Neutrophil (primary cell): ENCODE data around the gene EFCAB3.
"Not testable (repeated sequence)": the region's sequence is repeated elsewhere in the genome, so short reads cannot be mapped to it uniquely, and the experiment has no call there.

ENCODE experiments used
- H3K27ac ChIP-seq: fragments of 200-600 bp; sonication (generic); 2 replicates; pipeline ENCODE4 v1.5.1; 2016; ENCODE audit warnings: mild to moderate bottlenecking, moderate library complexity
- H3K27me3 ChIP-seq: fragments of 200-600 bp; sonication (generic); 2 replicates; pipeline ENCODE4 v1.6.0; 2016; ENCODE audit warnings: mild to moderate bottlenecking
- H3K36me3 ChIP-seq: fragments of 200-600 bp; sonication (generic); 2 replicates; pipeline ENCODE4 v1.5.1; 2017
- H3K4me1 ChIP-seq, 2 experiments: fragments of 200-600 bp in 1 of 2; sonication (generic) in 1 of 2; 1 replicate in 1 of 2; 2 replicates in 1 of 2; pipeline versions ENCODE4 v1.5.1 to v1.6.1; 2013 to 2016; ENCODE audit warnings: low read depth in 1 of 2, low read length in 1 of 2, mild to moderate bottlenecking in 1 of 2, moderate library complexity in 1 of 2; ENCODE audit not compliant: control insufficient read depth in 1 of 2, insufficient read depth in 1 of 2
- H3K4me3 ChIP-seq, 2 experiments: fragments of 200-600 bp in 1 of 2; sonication (generic) in 1 of 2; 1 replicate in 1 of 2; 2 replicates in 1 of 2; pipeline ENCODE4 v1.5.1; 2013 to 2016; ENCODE audit warnings: low read depth in 1 of 2, low read length in 1 of 2, mild to moderate bottlenecking in 1 of 2, moderate library complexity in 1 of 2
- H3K9me3 ChIP-seq: fragments of 200-600 bp; sonication (generic); 2 replicates; pipeline ENCODE4 v1.5.1; 2016
- CTCF ChIP-seq: fragments of 200-600 bp; sonication (generic); IDR thresholded peaks from 2 replicates; pipeline ENCODE4 v1.5.1; 2016; ENCODE audit warnings: antibody characterized with exemption

EFCAB3 gene

GRCh38 chr17:62444063-62444462, 63.7 kb downstream of the EFCAB3 start:
- H3K27ac ChIP-seq: no peak overlapping the region
- no peaks in the 10 kb centered on the region for H3K27me3 ChIP-seq
- no peaks in the 10 kb centered on the region for H3K4me1 ChIP-seq
- no peaks in the 10 kb centered on the region for H3K9me3 ChIP-seq
- H3K36me3 ChIP-seq: peaks cover 46% of the 10 kb centered on the region
- no peak for TF ChIP-seq CTCF
- no peak overlapping the region for H3K4me3 ChIP-seq

- H3K4me1 ChIP-seq, H3K27ac ChIP-seq, H3K9me3 ChIP-seq, H3K4me3 ChIP-seq, H3K27me3 ChIP-seq: not testable (repeated sequence)
- peaks cover 45% of the 10 kb centered on the region for H3K36me3 ChIP-seq
Measured at GRCh38 chr17:62445791-62446190, 65.4 kb downstream of the EFCAB3 start.

GRCh38 chr17:62452195-62452594, 71.8 kb downstream of the EFCAB3 start:
- not testable (repeated sequence) for H3K27ac ChIP-seq, H3K4me3 ChIP-seq, H3K36me3 ChIP-seq

GRCh38 chr17:62453041-62453440, 72.7 kb downstream of the EFCAB3 start:
- H3K27me3 ChIP-seq, H3K36me3 ChIP-seq, H3K4me1 ChIP-seq, H3K9me3 ChIP-seq, H3K27ac ChIP-seq, H3K4me3 ChIP-seq: not testable (repeated sequence)

More at GRCh38 chr17:62452195-62452594, 71.8 kb downstream of the EFCAB3 start:
- not testable (repeated sequence) for H3K9me3 ChIP-seq, H3K4me1 ChIP-seq, H3K27me3 ChIP-seq

- H3K27ac ChIP-seq, H3K4me1 ChIP-seq, H3K27me3 ChIP-seq: not testable (repeated sequence)
Measured at GRCh38 chr17:62453656-62454055, 73.3 kb downstream of the EFCAB3 start.

GRCh38 chr17:62454111-62454510, 73.8 kb downstream of the EFCAB3 start:
- not testable (repeated sequence) for H3K27me3 ChIP-seq, H3K9me3 ChIP-seq, H3K27ac ChIP-seq, H3K4me1 ChIP-seq, H3K4me3 ChIP-seq, H3K36me3 ChIP-seq

More at GRCh38 chr17:62453656-62454055, 73.3 kb downstream of the EFCAB3 start:
- H3K36me3 ChIP-seq, H3K4me3 ChIP-seq, H3K9me3 ChIP-seq: not testable (repeated sequence)

- Histone ChIP-seq H3K4me1 (no peaks in the 10 kb centered on the region), H3K27me3 (no peaks in the 10 kb centered on the region), H3K9me3 (no peaks in the 10 kb centered on the region), H3K27ac (no peak overlapping the region), H3K36me3 (no peaks in the 10 kb centered on the region), H3K4me3 (no peak overlapping the region)
- no peak for TF ChIP-seq CTCF
Measured at GRCh38 chr17:62456016-62456415, 75.7 kb downstream of the EFCAB3 start.

- not testable (repeated sequence) for H3K4me3 ChIP-seq, H3K36me3 ChIP-seq, H3K4me1 ChIP-seq, H3K9me3 ChIP-seq, H3K27ac ChIP-seq, H3K27me3 ChIP-seq
Measured at GRCh38 chr17:62458483-62458882, 78.1 kb downstream of the EFCAB3 start.

- H3K4me1 ChIP-seq, H3K4me3 ChIP-seq, H3K27me3 ChIP-seq, H3K36me3 ChIP-seq, H3K9me3 ChIP-seq, H3K27ac ChIP-seq: not testable (repeated sequence)
Measured at GRCh38 chr17:62464422-62464821, 84.1 kb downstream of the EFCAB3 start.

GRCh38 chr17:62465271-62465670, 84.9 kb downstream of the EFCAB3 start:
- H3K36me3 ChIP-seq, H3K4me1 ChIP-seq, H3K9me3 ChIP-seq, H3K27me3 ChIP-seq, H3K4me3 ChIP-seq, H3K27ac ChIP-seq: not testable (repeated sequence)
